Fibroblast of the aortic adventitia (primary cell): ENCODE data around the gene GFPT1. TPM values are rescaled to one million over a fixed set of nuclear protein-coding genes. Genes with fewer than 3 reads are reported as not detected.
A peak's percentile ranks its signal among the peaks of the same experiment; 100 is the strongest.

Experiments
- DNase-seq: peaks from one replicate; pipeline ENCODE4 v3.0.0-alpha.2; 2010; ENCODE audit warnings: low read depth
- H3K4me3 ChIP-seq: 2 replicates; pipeline ENCODE4 v1.5.1; 2011; ENCODE audit warnings: low read depth, mild to moderate bottlenecking, control low read depth, low read length, moderate library complexity
- CTCF ChIP-seq: IDR thresholded peaks from 2 replicates; pipeline ENCODE4 v1.5.1; 2011; ENCODE audit warnings: mild to moderate bottlenecking, low read length, control low read depth, inconsistent platforms; ENCODE audit not compliant: insufficient read depth
- total RNA-seq: library from RNA; depleted of rRNA; stranded (reverse); fragments of >200 nt; gene quantifications from 2 replicates; pipeline ENCODE4 v1.2.3, GENCODE V29; 2012; ENCODE audit warnings: low replicate concordance

GFPT1 gene
- total RNA-seq, 1 donor, result 72.0 TPM

GRCh38 chr2:69306393-69306821 is 80.6 kb downstream of the GFPT1 start:
- peak overlapping the region; percentile 66 for H3K4me3 ChIP-seq
- DNase-seq, result no peak
- TF ChIP-seq CTCF, result no peak

GRCh38 chr2:69305712-69306392 is 81.2 kb downstream of the GFPT1 start:
- no peak for TF ChIP-seq CTCF
- peak; percentile 48 for DNase-seq
- H3K4me3 ChIP-seq, result peak overlapping the region; percentile 66

GRCh38 chr2:69305166-69305565 is 81.9 kb downstream of the GFPT1 start:
- no peak overlapping the region for H3K4me3 ChIP-seq
- no peak for TF ChIP-seq CTCF
- DNase-seq, result no peak

GRCh38 chr2:69304656-69305055 is 82.4 kb downstream of the GFPT1 start:
- no peak overlapping the region for H3K4me3 ChIP-seq
- no peak for TF ChIP-seq CTCF
- no peak for DNase-seq

- DNase-seq, result no peak
- H3K4me3 ChIP-seq, result no peak overlapping the region
- TF ChIP-seq CTCF, result no peak
Observed at GRCh38 chr2:69300650-69301049, 86.4 kb downstream of the GFPT1 start.

- no peak for TF ChIP-seq CTCF
- H3K4me3 ChIP-seq, result no peak overlapping the region
- DNase-seq, result no peak
Observed at GRCh38 chr2:69299772-69300516, 87.1 kb downstream of the GFPT1 start.
